H9 (cell line): ENCODE data around the gene UPK1A. TPM values are rescaled to one million over a fixed set of nuclear protein-coding genes. Genes with fewer than 3 reads are reported as not detected.

Experiments used
- DNase-seq: peaks from one replicate; pipeline ENCODE4 v3.0.0-alpha.2; 2017
- H2AFZ ChIP-seq: one replicate; pipeline ENCODE4 v1.6.1; 2013; ENCODE audit warnings: mild to moderate bottlenecking, low read length, control low read depth, moderate library complexity
- H2AK5ac ChIP-seq: 2 replicates; pipeline ENCODE4 v1.6.1; 2013; ENCODE audit warnings: low read length, control low read depth, mixed read lengths; ENCODE audit not compliant: insufficient read length
- H2BK120ac ChIP-seq: one replicate; pipeline ENCODE4 v1.6.1; 2013; ENCODE audit warnings: low read depth, mild to moderate bottlenecking, low read length, control low read depth, inconsistent platforms; ENCODE audit not compliant: poor library complexity, severe bottlenecking
- H2BK12ac ChIP-seq: 2 replicates; pipeline ENCODE4 v1.6.1; 2013; ENCODE audit warnings: low read length, control low read depth, mixed read lengths, low read depth; ENCODE audit not compliant: insufficient read length
- H2BK15ac ChIP-seq: 2 replicates; pipeline ENCODE4 v1.6.1; 2013; ENCODE audit warnings: low read depth, low read length, control low read depth
- H2BK20ac ChIP-seq: one replicate; pipeline ENCODE4 v1.6.1; 2013; ENCODE audit warnings: low read depth, mild to moderate bottlenecking, low read length, control low read depth, inconsistent platforms; ENCODE audit not compliant: poor library complexity, severe bottlenecking
- H2BK5ac ChIP-seq: 2 replicates; pipeline ENCODE4 v1.6.1; 2013; ENCODE audit warnings: low read length, control low read depth, mixed read lengths; ENCODE audit not compliant: insufficient read length
- H3K14ac ChIP-seq: 2 replicates; pipeline ENCODE4 v1.6.1; 2013; ENCODE audit warnings: low read length, control low read depth; ENCODE audit not compliant: insufficient read depth
- H3K18ac ChIP-seq: 2 replicates; pipeline ENCODE4 v1.6.1; 2013; ENCODE audit warnings: low read depth, mild to moderate bottlenecking, mixed read lengths, low read length, control low read depth; ENCODE audit not compliant: insufficient read length
- H3K23ac ChIP-seq: 2 replicates; pipeline ENCODE4 v1.6.1; 2013; ENCODE audit warnings: low read length, control low read depth, mixed read lengths, low read depth; ENCODE audit not compliant: insufficient read length
- H3K23me2 ChIP-seq: 2 replicates; pipeline ENCODE4 v1.6.1; 2013; ENCODE audit warnings: low read depth, mild to moderate bottlenecking, mixed read lengths, low read length, control low read depth; ENCODE audit not compliant: insufficient read length, poor library complexity, severe bottlenecking
- H3K27ac ChIP-seq: 2 replicates; pipeline ENCODE4 v1.5.1; 2013; ENCODE audit warnings: low read length, control low read depth, mixed read lengths, low read depth; ENCODE audit not compliant: insufficient read length
- H3K27me3 ChIP-seq: 2 replicates; pipeline ENCODE4 v1.6.1; 2013; ENCODE audit warnings: low read length, control low read depth, inconsistent platforms; ENCODE audit not compliant: insufficient read depth
- H3K4ac ChIP-seq: 2 replicates; pipeline ENCODE4 v1.6.1; 2013; ENCODE audit warnings: low read depth, mild to moderate bottlenecking, control low read depth, inconsistent platforms, low read length, moderate library complexity
- H3K4me1 ChIP-seq: 2 replicates; pipeline ENCODE4 v1.6.1; 2013; ENCODE audit warnings: low read length, control low read depth, inconsistent platforms; ENCODE audit not compliant: insufficient read depth
- H3K4me2 ChIP-seq: 2 replicates; pipeline ENCODE4 v1.6.1; 2013; ENCODE audit warnings: low read length, control low read depth, mixed read lengths; ENCODE audit not compliant: insufficient read length, insufficient read depth
- H3K56ac ChIP-seq: 2 replicates; pipeline ENCODE4 v1.6.1; 2013; ENCODE audit warnings: low read depth, mild to moderate bottlenecking, mixed read lengths, low read length, control low read depth; ENCODE audit not compliant: insufficient read length
- H3K79me1 ChIP-seq: 2 replicates; pipeline ENCODE4 v1.6.1; 2013; ENCODE audit warnings: low read depth, mild to moderate bottlenecking, moderate library complexity, low read length, control low read depth, inconsistent platforms; ENCODE audit not compliant: insufficient read depth, poor library complexity, severe bottlenecking
- H3K79me2 ChIP-seq: 2 replicates; pipeline ENCODE4 v1.6.1; 2013; ENCODE audit warnings: low read length, control low read depth, inconsistent platforms; ENCODE audit not compliant: insufficient read depth
- H3K9ac ChIP-seq: 2 replicates; pipeline ENCODE4 v1.6.1; 2013; ENCODE audit warnings: low read length, control low read depth, mixed read lengths; ENCODE audit not compliant: insufficient read length; ENCODE audit errors: extremely low read depth
- H3K9me3 ChIP-seq: one replicate; pipeline ENCODE4 v1.6.1; 2013; ENCODE audit warnings: low read depth, low read length, inconsistent platforms; ENCODE audit not compliant: control insufficient read depth
- H3T11ph ChIP-seq: one replicate; pipeline ENCODE4 v1.6.1; 2013; ENCODE audit warnings: mild to moderate bottlenecking, low read length, control low read depth, inconsistent platforms
- H4K20me1 ChIP-seq: one replicate; pipeline ENCODE4 v1.6.1; 2013; ENCODE audit not compliant: control insufficient read depth, insufficient read length, insufficient read depth
- H4K5ac ChIP-seq: 2 replicates; pipeline ENCODE4 v1.6.1; 2013; ENCODE audit warnings: low read depth, mild to moderate bottlenecking, mixed read lengths, low read length, control low read depth; ENCODE audit not compliant: insufficient read length
- H4K8ac ChIP-seq: replicated peaks from 2 replicates; pipeline ENCODE4 v1.6.1; 2013; ENCODE audit warnings: low read length, control low read depth, mixed read lengths, low read depth; ENCODE audit not compliant: insufficient read length
- H4K91ac ChIP-seq: 2 replicates; pipeline ENCODE4 v1.6.1; 2013; ENCODE audit warnings: low read depth, mild to moderate bottlenecking, moderate library complexity, mixed read lengths, low read length, control low read depth; ENCODE audit not compliant: insufficient read length
- H3K27ac Mint-ChIP-seq, 3 experiments: 2 replicates in 2 of 3; 3 replicates in 1 of 3; pipeline ENCODE4 v1.8.0; 2020 to 2021; ENCODE audit warnings: mixed read lengths in 3 of 3, mild to moderate bottlenecking in 1 of 3, moderate library complexity in 1 of 3
- H3K27me3 Mint-ChIP-seq: 2 replicates; pipeline ENCODE4 v1.8.0; 2021; ENCODE audit warnings: low read depth, mild to moderate bottlenecking, moderate library complexity, mixed read lengths
- H3K36me3 Mint-ChIP-seq, 3 experiments: 2 replicates in 2 of 3; 3 replicates in 1 of 3; pipeline ENCODE4 v1.8.0; 2020 to 2021; ENCODE audit warnings: low read depth in 3 of 3, mixed read lengths in 3 of 3; ENCODE audit not compliant: insufficient read depth in 1 of 3
- H3K4me1 Mint-ChIP-seq, 2 experiments: 2 replicates each; pipeline ENCODE4 v1.8.0; 2020; ENCODE audit warnings: mixed read lengths in 2 of 2
- H3K4me3 Mint-ChIP-seq, 2 experiments: 2 replicates in 1 of 2; 3 replicates in 1 of 2; pipeline ENCODE4 v1.8.0; 2020 to 2021; ENCODE audit warnings: mild to moderate bottlenecking in 2 of 2, mixed read lengths in 2 of 2, moderate library complexity in 1 of 2
- H3K9me3 Mint-ChIP-seq, 2 experiments: 2 replicates in 1 of 2; 3 replicates in 1 of 2; pipeline ENCODE4 v1.8.0; 2020; ENCODE audit warnings: mild to moderate bottlenecking in 2 of 2, mixed read lengths in 2 of 2, moderate library complexity in 1 of 2
- CTCF ChIP-seq: fragments of 200-600 bp; sonication (generic); conservative IDR thresholded peaks from 3 replicates; pipeline ENCODE4 v1.8.0; 2021; ENCODE audit warnings: antibody characterized with exemption, mild to moderate bottlenecking
- WGBS: extraction: QIAGEN DNeasy Blood & Tissue Kit; methylation state at CpG from one replicate; pipeline ENCODE4 v1.1.7; 2013; ENCODE audit warnings: missing lambda C conversion rate, low lambda C conversion rate, mixed read lengths; ENCODE audit not compliant: insufficient read length; ENCODE audit errors: extremely low coverage; 5-methylcytosine and 5-hydroxymethylcytosine counted together
- total RNA-seq: library from RNA; stranded (reverse); gene quantifications from 2 replicates; pipeline ENCODE4 v1.2.1, GENCODE V29; 2021

UPK1A gene
- total RNA-seq, 1 experiment from 2014 or later = 4.3 TPM

- Histone ChIP-seq H4K20me1 (no peaks in the 10 kb centered on the region), H3T11ph (no peak overlapping the region), H3K23ac (no peak overlapping the region), H3K79me2 (no peaks in the 10 kb centered on the region), H2BK5ac (no peak overlapping the region), H3K4me2 (no peak overlapping the region), H4K8ac (no peak overlapping the region), H4K91ac (no peak overlapping the region), H3K27me3 (no peaks in the 10 kb centered on the region), H2BK15ac (no peak overlapping the region), H2BK20ac (no peak overlapping the region), H3K18ac (no peak overlapping the region), H3K79me1 (no peaks in the 10 kb centered on the region), H2BK12ac (no peak overlapping the region), H3K9me3 (no peaks in the 10 kb centered on the region), H3K27ac (no peak overlapping the region), H2AK5ac (no peak overlapping the region), H3K4me1 (no peaks in the 10 kb centered on the region), H4K5ac (no peak overlapping the region), H3K56ac (no peak overlapping the region), H3K14ac (no peak overlapping the region), H2BK120ac (no peak overlapping the region), H3K4ac (no peak overlapping the region), H3K9ac (no peak overlapping the region), H2AFZ (no peak overlapping the region), H3K23me2 (no peaks in the 10 kb centered on the region)
- no peak for TF ChIP-seq CTCF
- H3K4me1 Mint-ChIP-seq = peaks cover 4% of the 10 kb centered on the region in 2 experiments; a peak in 2 of 4 replicates
- no peak for DNase-seq
- H3K4me3 Mint-ChIP-seq = no peak overlapping the region
- H3K9me3 Mint-ChIP-seq = no peaks in the 10 kb centered on the region
- H3K27me3 Mint-ChIP-seq = peaks cover 9% of the 10 kb centered on the region
- no CpG with 5 or more reads among the region's 7 CpGs for WGBS
- no peak overlapping the region for H3K27ac Mint-ChIP-seq
- H3K36me3 Mint-ChIP-seq = peaks cover 16 to 36% (median 29%) of the 10 kb centered on the region in 3 experiments
Observed at GRCh38 chr19:35665604-35666003, 713 bp upstream of the UPK1A start.
